A549 (cell line): ENCODE data around the gene DLGAP1.

Experiments
- CTCF ChIP-seq: fragments of >200 bp; sonication (Bioruptor Twin); formaldehyde crosslinking; IDR thresholded peaks from 3 replicates; pipeline ENCODE4 v1.5.1; 2016
- HDAC2 ChIP-seq: fragments of 200-600 bp; sonication (generic); IDR thresholded peaks from 2 replicates; pipeline ENCODE4 v1.6.1; 2016
- HES2 ChIP-seq: fragments of >200 bp; sonication (Bioruptor Twin); formaldehyde crosslinking; IDR thresholded peaks from 2 replicates; pipeline ENCODE4 v1.6.1; 2016
- MYC ChIP-seq: IDR thresholded peaks from 2 replicates; pipeline ENCODE4 v1.6.1; 2012; ENCODE audit warnings: mild to moderate bottlenecking, inconsistent platforms, low read length, improper control_type of control experiment, borderline replicate concordance
- POLR2A ChIP-seq: IDR thresholded peaks from 2 replicates; pipeline ENCODE4 v1.6.1; 2012; ENCODE audit warnings: mild to moderate bottlenecking, low read length
- POLR2AphosphoS2 ChIP-seq: conservative IDR thresholded peaks from 2 replicates; pipeline ENCODE4 v1.6.1; 2012; ENCODE audit warnings: low read length, improper control_type of control experiment, inconsistent platforms
- RCOR1 ChIP-seq: fragments of 150-350 bp; IDR thresholded peaks from 2 replicates; pipeline ENCODE4 v1.6.1; 2014; ENCODE audit warnings: antibody characterized with exemption, low read length, low read depth
- RFX5 ChIP-seq: fragments of 450-650 bp; IDR thresholded peaks from 2 replicates; pipeline ENCODE4 v1.7.1; 2014; ENCODE audit warnings: antibody characterized with exemption, mild to moderate bottlenecking, moderate library complexity
- ZFP36 ChIP-seq: fragments of 450-650 bp; IDR thresholded peaks from 2 replicates; pipeline ENCODE4 v1.6.1; 2014; ENCODE audit warnings: borderline replicate concordance; ENCODE audit not compliant: partially characterized antibody

- TF ChIP-seq CTCF (no peak), ZFP36 (no peak), POLR2A (peak; percentile 47), RFX5 (no peak), RCOR1 (no peak), POLR2AphosphoS2 (no peak), MYC (peak; percentile 66), HES2 (no peak; the same call in 1 of the 2 replicates), HDAC2 (no peak)
Observed at GRCh38 chr18:3448838-3449511, 1006.1 kb downstream of the DLGAP1 start.
